Activated CD4-positive, alpha-beta T cell treated with anti-CD3 and anti-CD28 coated beads for 24 hours (primary cell): ENCODE measurements around the gene SYNE4.

ENCODE experiments used
- DNase-seq, 2 donors: peaks; one replicate each; pipeline ENCODE4 v3.0.0-alpha.2; 2020; ENCODE audit warnings: low read depth in 2 of 2

SYNE4 gene

DNA sequence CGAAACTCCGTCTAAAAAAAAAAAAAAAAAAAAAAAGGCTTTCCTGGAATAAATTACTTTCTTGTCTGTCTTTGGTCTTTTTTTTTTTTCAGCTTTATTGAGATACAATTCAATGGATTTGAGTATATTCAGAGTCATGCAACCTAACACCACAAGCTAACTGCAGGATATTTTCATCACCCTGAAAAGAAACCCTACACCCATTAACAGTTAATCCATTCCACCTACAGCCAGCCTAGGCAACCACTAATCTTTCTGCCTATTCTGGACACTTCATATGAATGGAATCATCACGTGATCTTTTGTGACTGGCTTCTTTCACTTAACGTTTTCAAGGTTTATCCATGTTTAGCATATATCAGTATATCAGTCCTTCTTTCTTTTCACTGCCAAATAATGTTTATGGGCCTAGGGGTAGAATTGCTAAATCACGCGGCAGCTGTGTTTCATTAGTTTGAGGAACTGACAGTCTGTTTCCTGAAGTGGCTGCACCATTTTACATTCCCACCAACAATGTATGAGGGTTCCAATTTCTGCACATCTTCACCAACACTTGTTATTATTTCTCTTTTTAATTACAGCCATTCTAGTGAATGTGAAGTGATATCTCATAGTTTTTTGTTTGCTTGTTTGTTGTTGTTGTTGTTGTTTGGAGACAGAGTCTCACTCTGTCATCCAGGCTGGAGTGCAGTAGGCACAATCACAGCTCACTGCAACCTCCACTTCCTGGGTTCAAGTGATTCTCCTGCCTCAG, 52.6 kb downstream of the SYNE4 start:
- DNase-seq = no peak
